HCT116 (cell line): ENCODE results near the gene CCDC89. TPM values are rescaled to one million over a fixed set of nuclear protein-coding genes. Genes with fewer than 3 reads are reported as not detected.
"Not testable (repeated sequence)": the region's sequence is repeated elsewhere in the genome, so short reads cannot be mapped to it uniquely, and the experiment has no call there.

Experiments
- ATAC-seq: fragments of 200-7000 bp; cut with Tn5 transposase; 2 replicates; pipeline ENCODE4 v1.9.1; 2020; ENCODE audit warnings: mild to moderate bottlenecking, moderate library complexity
- BruUV-seq: library from RNA; stranded (reverse); fragments of 400-500 nt; replicated peaks from 2 replicates; lab custom pipeline; 2021; lab: Mats Ljungman, UMichigan
- CTCF ChIA-PET: fragments of 300-600 bp; sonication (Branson Sonifier 250); formaldehyde crosslinking; loops from one replicate; lab custom pipeline; 2021; ENCODE audit warnings: antibody characterized with exemption; lab: Charles Lee
- POLR2A ChIA-PET: fragments of 300-600, 350-600 bp; sonication (Branson Sonifier 250); formaldehyde crosslinking; loops from one replicate; lab custom pipeline; 2021; ENCODE audit warnings: antibody characterized with exemption; lab: Charles Lee
- RAD21 ChIA-PET, 2 experiments: fragments of 300-600 bp; sonication (Branson Sonifier 250); formaldehyde crosslinking; loops; one replicate each; lab custom pipeline; 2023; ENCODE audit warnings: low total read pairs in 2 of 2; ENCODE audit not compliant: uncharacterized antibody in 2 of 2, unreplicated experiment in 2 of 2, low non-redundant PET in 1 of 2; lab: Charles Lee
- DNase-seq: peaks from one replicate; pipeline ENCODE4 v3.0.0-alpha.2; 2010; ENCODE audit warnings: low read depth, low spot score
- H2AFZ ChIP-seq: fragments of 200-600 bp; shearing (Covaris generic), sonication (generic); 2 replicates; pipeline ENCODE4 v1.6.1; 2017; ENCODE audit warnings: low read depth, mixed run types, mixed read lengths, antibody characterized with exemption, low read length; ENCODE audit not compliant: poor library complexity, severe bottlenecking
- H3K27ac ChIP-seq: 2 replicates; pipeline ENCODE4 v1.5.1; 2012; ENCODE audit warnings: low read depth, low read length
- H3K27me3 ChIP-seq: fragments of 200-600 bp; sonication (generic); 2 replicates; pipeline ENCODE4 v1.6.1; 2016; ENCODE audit warnings: mixed run types, low read length, mixed read lengths; ENCODE audit not compliant: insufficient read depth
- H3K36me3 ChIP-seq, 2 experiments: fragments of 200-500 bp in 1 of 2; fragments of 200-600 bp in 1 of 2; sonication (Bioruptor generic) in 1 of 2; sonication (generic) in 1 of 2; 2 replicates each; pipeline versions ENCODE4 v1.5.1 to v1.6.1; 2014 to 2016; ENCODE audit warnings: low read length in 2 of 2, inconsistent platforms in 1 of 2, mixed read lengths in 1 of 2, mixed run types in 1 of 2; ENCODE audit not compliant: insufficient read depth in 2 of 2, control insufficient read depth in 1 of 2
- H3K4me1 ChIP-seq, 2 experiments: fragments of 200-600 bp in 1 of 2; sonication (generic) in 1 of 2; 2 replicates each; pipeline versions ENCODE4 v1.5.1 to v1.6.1; 2012 to 2017; ENCODE audit warnings: low read length in 2 of 2, inconsistent platforms in 1 of 2, mild to moderate bottlenecking in 1 of 2, mixed read lengths in 1 of 2, mixed run types in 1 of 2, moderate library complexity in 1 of 2; ENCODE audit not compliant: insufficient read depth in 2 of 2, control insufficient read depth in 1 of 2
- H3K4me2 ChIP-seq: fragments of 200-600 bp; sonication (generic); 2 replicates; pipeline ENCODE4 v1.6.1; 2017; ENCODE audit warnings: mixed run types, low read length, mixed read lengths
- H3K4me3 ChIP-seq, 2 experiments: fragments of 200-600 bp in 1 of 2; sonication (generic) in 1 of 2; replicated peaks in 1 of 2; 2 replicates each; pipeline ENCODE4 v1.5.1; 2011 to 2016; ENCODE audit warnings: low read length in 2 of 2, control low read depth in 1 of 2, low read depth in 1 of 2, mild to moderate bottlenecking in 1 of 2, mixed read lengths in 1 of 2, mixed run types in 1 of 2
- H3K79me2 ChIP-seq: fragments of 200-600 bp; sonication (generic); 2 replicates; pipeline ENCODE4 v1.6.1; 2017; ENCODE audit warnings: mild to moderate bottlenecking, mixed run types, low read length, moderate library complexity, mixed read lengths; ENCODE audit not compliant: insufficient read depth
- H3K9ac ChIP-seq: fragments of 200-600 bp; sonication (generic); 2 replicates; pipeline ENCODE4 v1.6.1; 2016; ENCODE audit warnings: low read length, mixed read lengths
- H3K9me2 ChIP-seq: fragments of 200-600 bp; sonication (generic), shearing (Covaris generic); 2 replicates; pipeline ENCODE4 v1.6.1; 2017; ENCODE audit warnings: mixed run types, mild to moderate bottlenecking, moderate library complexity; ENCODE audit not compliant: insufficient read depth
- H3K9me3 ChIP-seq, 2 experiments: fragments of 200-500 bp in 1 of 2; fragments of 200-600 bp in 1 of 2; sonication (Bioruptor generic) in 1 of 2; sonication (generic) in 1 of 2; 2 replicates each; pipeline ENCODE4 v1.6.1; 2014 to 2017; ENCODE audit warnings: low read length in 2 of 2, mixed read lengths in 2 of 2, inconsistent platforms in 1 of 2, low read depth in 1 of 2, mild to moderate bottlenecking in 1 of 2, mixed run types in 1 of 2, moderate library complexity in 1 of 2; ENCODE audit not compliant: control insufficient read depth in 1 of 2, insufficient read depth in 1 of 2
- H4K20me1 ChIP-seq: fragments of 200-600 bp; sonication (generic), shearing (Covaris generic); 2 replicates; pipeline ENCODE4 v1.6.1; 2017; ENCODE audit warnings: mixed run types, mild to moderate bottlenecking, moderate library complexity; ENCODE audit not compliant: insufficient read depth
- CEBPB ChIP-seq: IDR thresholded peaks from 2 replicates; pipeline ENCODE4 v1.6.1; 2012; ENCODE audit warnings: low read depth
- MAX ChIP-seq: IDR thresholded peaks from 2 replicates; pipeline ENCODE4 v1.6.1; 2012
- POLR2AphosphoS5 ChIP-seq: IDR thresholded peaks from 2 replicates; pipeline ENCODE4 v1.6.1; 2011; ENCODE audit warnings: mild to moderate bottlenecking, low read depth, low read length, moderate library complexity
- SRF ChIP-seq: IDR thresholded peaks from 2 replicates; pipeline ENCODE4 v1.6.1; 2012; ENCODE audit warnings: low read depth
- TCF7L2 ChIP-seq: IDR thresholded peaks from 2 replicates; pipeline ENCODE4 v1.7.0; 2011; ENCODE audit warnings: borderline replicate concordance, inconsistent platforms; ENCODE audit not compliant: insufficient read depth, insufficient read length; ENCODE audit errors: extremely low read depth
- YY1 ChIP-seq: IDR thresholded peaks from 2 replicates; pipeline ENCODE4 v1.6.1; 2011; ENCODE audit warnings: low read length, low read depth, moderate library complexity, mild to moderate bottlenecking; ENCODE audit not compliant: insufficient replicate concordance; ENCODE audit errors: extremely low read depth
- ZBTB33 ChIP-seq: IDR thresholded peaks from 2 replicates; pipeline ENCODE4 v1.6.1; 2011; ENCODE audit warnings: mild to moderate bottlenecking, low read length, moderate library complexity; ENCODE audit not compliant: insufficient replicate concordance; ENCODE audit errors: extremely low read depth
- intact Hi-C: fragments of 100-400 bp; cut with micrococcal nuclease; formaldehyde crosslinking; loops from 2 replicates; pipeline ENCODE4 v1.10.0; 2022
- total RNA-seq: library from RNA; stranded (reverse); gene quantifications from one replicate; pipeline ENCODE4 v1.2.1, GENCODE V29; 2021; ENCODE audit not compliant: unreplicated experiment

CCDC89 gene
- total RNA-seq, 1 experiment from 2014 or later = 0.22 TPM

GRCh38 chr11:85656777-85657176, 29.2 kb downstream of the CCDC89 start:
- ATAC-seq (no peak), DNase-seq (no peak)
- CTCF ChIA-PET = no interaction called here
- RAD21 ChIA-PET = no interaction called here
- peaks cover 82% of the 10 kb centered on the region for H3K79me2 ChIP-seq
- TF ChIP-seq YY1 (no peak), ZBTB33 (no peak), MAX (no peak), TCF7L2 (no peak), CEBPB (no peak), SRF (no peak), POLR2AphosphoS5 (no peak)
- no peaks in the 10 kb centered on the region for H3K9me2 ChIP-seq
- H4K20me1 ChIP-seq = peaks cover 44% of the 10 kb centered on the region
- no peaks in the 10 kb centered on the region for H3K4me1 ChIP-seq
- no TSS peak for BruUV-seq
- no peak overlapping the region for H2AFZ ChIP-seq
- POLR2A ChIA-PET = interaction anchor here (1.0 to 1.3 kb wide), 2 partner anchors 8 to 9 kb away, joined by 3 read pairs; partner anchors contain the start of genes CREBZF and TMEM126A
- intact Hi-C loops = no loop called here
- H3K27me3 ChIP-seq = no peaks in the 10 kb centered on the region
- peaks cover 40 to 48% of the 10 kb centered on the region in 2 experiments for H3K36me3 ChIP-seq
- H3K9me3 ChIP-seq = no peaks in the 10 kb centered on the region
- H3K4me2 ChIP-seq = no peak overlapping the region
- H3K27ac ChIP-seq = no peak overlapping the region
- no peak overlapping the region for H3K4me3 ChIP-seq
- no peak overlapping the region for H3K9ac ChIP-seq

GRCh38 chr11:85654343-85654742, 31.7 kb downstream of the CCDC89 start:
- intact Hi-C loops, H3K4me3 ChIP-seq, H3K27ac ChIP-seq, H3K9ac ChIP-seq, H2AFZ ChIP-seq, H3K27me3 ChIP-seq, H3K4me2 ChIP-seq, POLR2A ChIA-PET, H3K4me1 ChIP-seq, RAD21 ChIA-PET, H3K9me2 ChIP-seq, H3K9me3 ChIP-seq, BruUV-seq, ATAC-seq, DNase-seq, CTCF ChIA-PET: not testable (repeated sequence)
- H3K36me3 ChIP-seq = peaks cover 20 to 28% of the 10 kb centered on the region in 2 experiments
- peaks cover 62% of the 10 kb centered on the region for H3K79me2 ChIP-seq
- H4K20me1 ChIP-seq = peaks cover 23% of the 10 kb centered on the region
